HG03432 (cell line): Measurements from ENCODE around the gene SH2D3C.
"Not testable (repeated sequence)": the region's sequence is repeated elsewhere in the genome, so short reads cannot be mapped to it uniquely, and the experiment has no call there.

Source experiments
- ATAC-seq: cut with Tn5 transposase; IDR thresholded peaks from one replicate; pipeline ENCODE4 v1.9.1; 2021; ENCODE audit warnings: mild to moderate bottlenecking, moderate library complexity; ENCODE audit not compliant: unreplicated experiment

SH2D3C gene

DNA sequence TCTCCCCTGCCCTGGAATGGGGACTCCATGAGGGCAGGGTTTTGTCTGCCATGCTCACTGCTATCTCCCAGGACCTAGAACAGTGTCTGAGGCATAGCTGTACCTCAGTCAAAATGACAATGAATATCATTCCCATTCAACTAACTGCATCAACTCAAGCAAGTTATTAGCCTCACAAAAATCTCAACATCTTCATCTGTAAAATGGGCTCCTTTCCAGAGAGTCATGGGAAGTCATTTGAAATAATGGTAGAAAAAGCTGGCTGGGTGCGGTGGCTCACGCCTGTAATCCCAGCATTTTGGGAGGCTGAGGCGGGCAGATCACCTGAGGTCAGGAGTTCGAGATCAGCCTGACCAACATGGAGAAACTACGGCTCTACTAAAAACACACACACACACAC, 9.4 kb downstream of the SH2D3C start:
- no peak for ATAC-seq

DNA sequence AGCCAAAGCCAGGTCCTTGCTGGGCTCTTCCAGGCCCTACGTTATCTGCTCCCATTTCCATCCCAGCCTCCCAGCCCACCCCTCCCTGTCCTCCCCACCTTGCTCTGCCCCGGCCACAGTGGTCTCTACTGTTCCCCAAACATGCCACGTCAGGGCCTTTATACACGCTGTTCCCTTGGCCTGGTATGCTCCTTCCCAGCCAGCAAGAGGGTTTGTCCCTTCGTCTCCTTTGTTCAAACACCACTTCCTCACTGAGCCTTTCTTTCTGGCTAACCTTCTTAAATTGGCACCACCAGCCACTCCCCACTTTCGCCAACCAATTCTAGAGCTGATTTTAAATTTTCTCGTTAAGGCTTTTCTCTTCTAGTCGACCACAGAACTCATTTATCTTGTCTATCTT, 9.8 kb downstream of the SH2D3C start:
- ATAC-seq, result no peak

DNA sequence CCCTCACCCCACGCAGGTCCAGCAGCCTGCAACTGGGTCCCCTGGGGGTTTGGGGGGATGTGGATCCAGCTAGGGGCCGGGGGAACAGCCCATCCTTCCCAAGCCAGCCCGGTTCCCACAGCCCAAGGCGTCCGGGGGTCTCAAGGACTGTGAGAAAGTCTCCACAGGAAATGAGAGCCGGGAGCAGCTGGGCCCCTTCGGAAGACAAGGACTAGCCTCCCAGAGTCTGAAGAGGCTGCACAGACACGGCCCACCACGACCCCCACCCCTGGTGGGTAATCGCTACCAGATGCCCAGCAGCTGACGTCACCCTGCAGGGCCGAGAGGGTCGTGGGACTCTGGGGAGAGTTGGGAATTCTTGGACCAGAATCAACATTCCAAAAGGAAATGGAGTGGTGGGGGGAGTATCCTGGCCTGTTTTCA, 10.5 kb downstream of the SH2D3C start:
- no peak for ATAC-seq

DNA sequence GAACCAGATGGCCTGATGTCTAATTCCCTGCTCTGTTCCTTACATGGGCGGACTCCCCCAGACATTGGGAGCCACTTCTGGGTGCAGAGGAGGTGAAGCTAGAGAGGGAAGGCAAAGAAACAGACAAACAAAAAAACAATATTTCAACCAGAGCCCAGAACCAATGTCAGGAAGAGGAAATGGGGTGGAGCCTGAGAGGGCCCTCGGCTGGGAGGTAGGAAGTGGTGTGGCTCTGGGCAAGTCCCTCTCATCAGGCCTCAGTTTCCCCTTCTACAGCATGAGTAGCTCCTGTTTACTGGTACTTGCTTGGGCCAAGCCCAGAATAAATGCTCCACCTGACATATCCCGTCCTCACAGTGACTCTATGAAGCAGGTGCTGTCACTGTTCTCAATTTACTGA, 11.1 kb downstream of the SH2D3C start:
- ATAC-seq, result no peak

DNA sequence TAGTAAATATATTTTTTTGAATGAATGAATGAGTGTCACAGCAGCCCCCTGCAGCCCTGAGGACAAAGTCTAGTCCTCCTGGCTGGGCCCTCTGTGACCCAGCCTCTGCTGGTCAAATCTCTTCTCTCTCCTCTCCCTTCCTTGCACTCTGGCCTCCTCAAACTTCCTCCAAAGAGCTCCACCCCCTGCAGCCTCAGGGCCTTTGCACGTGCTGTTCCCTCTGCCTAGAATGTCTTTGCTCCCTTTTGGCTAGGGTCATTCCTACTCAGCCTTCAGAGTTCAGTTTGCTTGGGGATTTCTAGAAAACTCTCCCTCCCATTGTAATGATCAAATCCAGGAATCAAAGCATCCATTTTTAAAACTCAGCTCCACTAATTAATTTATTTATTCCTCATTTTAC, 13.0 kb downstream of the SH2D3C start:
- no peak for ATAC-seq

DNA sequence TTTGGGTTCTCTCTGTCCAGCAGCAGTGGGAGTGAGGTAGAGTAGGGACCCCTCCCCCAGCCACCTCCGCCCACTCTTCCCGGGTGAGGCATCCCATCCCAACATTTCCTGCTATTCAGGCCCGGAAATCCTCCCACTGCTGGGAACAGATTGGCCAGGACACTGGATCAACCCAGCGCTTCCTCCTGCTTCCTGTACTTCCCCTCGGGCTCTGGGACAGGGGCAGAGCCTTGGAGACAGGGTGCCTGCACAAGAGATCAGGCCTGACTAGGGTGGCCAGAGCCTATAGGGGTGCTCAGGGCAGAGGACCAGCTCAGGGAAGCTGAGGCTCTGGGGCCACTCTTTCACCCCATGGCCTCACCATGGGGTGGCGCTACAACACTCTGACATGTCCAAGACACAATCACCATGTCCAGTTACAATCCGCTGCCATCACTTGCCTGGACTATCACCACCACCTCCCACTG, 14.5 kb downstream of the SH2D3C start:
- ATAC-seq, result no peak

DNA sequence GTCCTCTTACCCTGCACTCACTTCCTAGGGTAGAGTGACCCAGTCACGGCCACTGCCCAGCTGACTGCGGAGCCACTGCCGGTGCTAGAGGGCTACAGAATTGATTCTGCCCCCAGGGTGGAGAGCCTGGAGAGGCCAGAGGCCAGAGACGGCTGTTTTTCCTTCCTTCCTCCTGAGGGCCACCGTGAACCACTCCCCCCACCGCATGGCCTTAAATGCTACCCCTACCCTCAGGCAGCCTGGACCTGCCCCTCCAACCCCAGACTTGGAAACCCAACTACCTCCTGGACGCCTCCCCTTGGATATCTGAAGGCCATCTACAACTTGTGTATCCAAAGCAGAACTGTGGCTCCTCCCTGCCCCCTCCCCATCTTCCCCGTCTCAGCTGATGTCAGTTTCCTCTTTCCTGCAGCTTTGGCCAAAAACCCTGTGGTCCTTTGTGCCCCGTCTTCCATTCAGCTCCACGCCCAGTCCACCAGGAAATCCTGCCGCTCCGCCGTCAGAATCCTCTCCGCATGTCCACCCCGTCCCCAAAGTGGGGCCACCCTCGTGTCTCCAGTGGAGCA, 16.3 kb downstream of the SH2D3C start:
- no peak for ATAC-seq

DNA sequence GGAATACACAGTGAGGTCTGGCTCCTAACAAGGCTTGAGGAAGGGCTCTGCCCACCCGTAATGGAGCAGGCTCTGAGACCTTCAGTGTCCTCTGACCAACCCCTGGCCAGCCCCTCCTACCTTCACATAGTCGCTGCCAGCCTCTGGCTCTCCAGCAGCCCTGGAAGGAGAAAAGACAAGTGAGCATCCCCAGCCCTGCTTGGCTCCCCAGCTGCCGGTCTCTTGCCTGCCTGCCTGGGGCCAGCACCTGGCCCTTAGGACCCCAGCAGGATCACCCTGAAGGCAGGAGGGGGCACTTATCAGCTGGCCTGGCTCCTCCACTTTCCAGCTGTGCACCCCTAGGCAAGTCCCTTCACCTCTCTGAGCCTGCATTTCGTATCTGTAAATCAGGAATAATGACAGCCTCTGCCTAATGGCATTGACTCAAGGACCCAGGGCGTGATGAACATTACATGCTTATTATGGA, 16.9 kb downstream of the SH2D3C start:
- ATAC-seq, result no peak

DNA sequence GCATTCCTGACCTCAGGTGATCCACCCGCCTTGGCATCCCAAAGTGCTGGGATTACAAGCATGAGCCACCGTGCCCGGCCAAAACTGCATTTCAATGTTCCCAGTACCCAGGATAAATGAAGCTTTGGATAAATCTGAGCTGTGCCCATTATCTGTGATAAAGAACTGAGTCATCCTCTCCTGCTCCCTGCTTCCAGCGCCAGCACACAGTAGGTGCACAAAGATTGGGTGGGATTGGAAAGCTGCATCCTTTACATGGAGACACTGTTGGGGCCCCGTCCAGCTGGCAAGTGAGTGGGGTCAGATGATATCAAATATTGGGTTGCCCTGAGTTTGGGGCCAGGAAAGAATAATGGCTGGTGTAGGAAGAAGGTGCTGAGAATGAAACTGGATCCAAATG, 17.4 kb downstream of the SH2D3C start:
- ATAC-seq, result no peak

DNA sequence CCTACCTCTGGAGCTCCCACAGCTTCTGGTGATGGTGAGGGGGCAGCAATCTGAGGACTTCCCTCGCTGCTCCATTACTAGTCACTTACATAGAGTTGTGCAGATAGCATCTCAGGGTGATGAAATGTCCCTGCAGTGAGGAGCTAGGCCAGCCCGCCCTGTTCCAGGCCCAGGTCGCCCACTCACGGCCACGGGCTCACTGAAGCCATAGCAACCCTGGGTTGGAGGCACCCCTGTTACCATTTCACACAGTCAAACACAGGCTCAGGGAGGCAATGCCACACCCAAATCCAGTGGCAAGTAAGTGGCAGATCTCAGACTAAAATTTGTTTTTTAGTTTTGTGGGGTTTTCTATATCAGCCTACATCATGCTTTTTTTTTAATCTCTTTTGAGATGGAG, 19.6 kb downstream of the SH2D3C start:
- ATAC-seq, result no peak

DNA sequence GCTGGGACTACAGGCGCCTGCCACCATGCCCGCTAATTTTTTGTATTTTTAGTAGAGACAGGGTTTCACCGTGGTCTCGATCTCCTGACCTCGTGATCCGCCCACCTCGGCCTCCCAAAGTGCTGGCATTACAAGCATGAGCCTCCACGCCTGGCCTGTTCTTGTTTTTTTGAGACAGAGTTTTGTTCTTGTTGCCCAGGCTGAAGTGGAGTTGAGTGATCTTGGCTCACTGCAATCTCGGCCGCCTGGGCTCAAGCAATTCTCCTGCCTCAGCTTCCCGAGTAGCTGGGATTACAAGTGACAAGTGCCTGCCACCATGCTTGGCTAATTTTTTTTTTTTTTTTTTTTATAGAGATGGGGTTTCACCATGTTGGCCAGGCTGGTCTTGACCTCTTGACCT, 21.7 kb downstream of the SH2D3C start:
- ATAC-seq, result not testable (repeated sequence)

DNA sequence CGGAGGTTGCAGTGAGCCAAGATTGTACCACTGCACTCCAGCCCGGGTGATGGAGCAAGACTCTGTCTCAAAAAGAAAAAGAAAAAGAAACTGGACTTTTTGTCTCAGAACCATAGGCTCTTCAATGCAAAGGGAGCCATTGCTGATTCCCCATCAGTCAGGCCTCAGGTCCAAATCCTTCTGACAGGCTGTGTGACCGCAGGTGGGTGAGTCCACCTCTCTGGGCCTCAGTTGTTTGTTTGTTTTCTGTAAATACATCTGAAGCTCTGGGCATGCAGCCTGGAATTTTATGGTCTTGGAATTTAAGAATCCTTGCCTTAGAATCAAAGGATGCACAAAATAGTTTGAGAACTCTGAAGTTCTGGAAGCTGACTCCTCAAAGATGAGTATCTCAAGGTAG, 22.2 kb downstream of the SH2D3C start:
- no peak for ATAC-seq

DNA sequence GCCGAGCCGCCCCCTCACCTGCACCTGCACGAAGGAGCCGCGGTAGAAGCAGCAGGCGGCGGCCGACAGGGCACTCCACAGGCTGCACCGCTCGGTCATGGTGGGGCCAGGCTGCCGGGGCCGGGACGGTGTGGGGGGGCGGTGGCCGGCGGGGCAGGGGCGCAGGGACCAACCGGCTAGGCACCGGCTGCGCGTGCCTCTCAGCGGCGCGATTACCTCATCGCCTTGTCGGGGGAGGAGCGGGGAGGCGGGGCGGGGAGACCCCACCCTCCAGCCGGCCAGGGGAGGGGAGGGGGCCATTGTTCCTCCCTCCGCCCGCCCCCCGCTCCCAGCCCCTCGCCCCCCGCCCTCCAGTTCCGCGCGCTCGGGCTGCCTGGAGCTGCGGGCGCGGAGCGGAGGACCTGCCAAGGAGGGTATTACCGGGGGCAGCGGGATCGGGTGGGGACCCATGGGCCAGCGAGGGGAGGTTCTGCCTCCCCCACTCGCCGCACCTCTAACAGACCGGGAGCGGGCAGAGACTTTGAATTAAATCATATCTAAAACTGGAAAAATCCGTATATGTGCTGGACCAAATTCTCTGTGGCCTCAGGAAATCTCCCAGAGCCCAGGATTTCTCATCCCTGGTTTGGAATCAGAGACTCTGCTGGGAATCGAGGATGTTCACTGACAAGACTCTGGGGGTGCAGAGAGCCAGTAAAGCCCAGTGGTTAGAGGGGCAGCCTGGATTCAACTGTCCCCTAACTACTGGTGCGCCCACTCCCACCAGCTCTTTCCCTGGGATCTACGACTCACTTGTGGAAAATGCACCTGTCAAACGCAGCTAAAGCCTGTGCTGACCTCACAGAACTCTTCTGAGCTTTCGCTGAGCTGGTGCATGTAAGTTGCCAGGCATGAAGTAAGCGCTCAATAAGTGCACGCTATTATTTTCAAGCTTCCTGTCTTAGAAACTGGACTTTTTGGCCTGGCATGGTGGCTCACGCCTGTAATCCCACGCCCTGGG, 23.1 kb downstream of the SH2D3C start:
- no peak for ATAC-seq

DNA sequence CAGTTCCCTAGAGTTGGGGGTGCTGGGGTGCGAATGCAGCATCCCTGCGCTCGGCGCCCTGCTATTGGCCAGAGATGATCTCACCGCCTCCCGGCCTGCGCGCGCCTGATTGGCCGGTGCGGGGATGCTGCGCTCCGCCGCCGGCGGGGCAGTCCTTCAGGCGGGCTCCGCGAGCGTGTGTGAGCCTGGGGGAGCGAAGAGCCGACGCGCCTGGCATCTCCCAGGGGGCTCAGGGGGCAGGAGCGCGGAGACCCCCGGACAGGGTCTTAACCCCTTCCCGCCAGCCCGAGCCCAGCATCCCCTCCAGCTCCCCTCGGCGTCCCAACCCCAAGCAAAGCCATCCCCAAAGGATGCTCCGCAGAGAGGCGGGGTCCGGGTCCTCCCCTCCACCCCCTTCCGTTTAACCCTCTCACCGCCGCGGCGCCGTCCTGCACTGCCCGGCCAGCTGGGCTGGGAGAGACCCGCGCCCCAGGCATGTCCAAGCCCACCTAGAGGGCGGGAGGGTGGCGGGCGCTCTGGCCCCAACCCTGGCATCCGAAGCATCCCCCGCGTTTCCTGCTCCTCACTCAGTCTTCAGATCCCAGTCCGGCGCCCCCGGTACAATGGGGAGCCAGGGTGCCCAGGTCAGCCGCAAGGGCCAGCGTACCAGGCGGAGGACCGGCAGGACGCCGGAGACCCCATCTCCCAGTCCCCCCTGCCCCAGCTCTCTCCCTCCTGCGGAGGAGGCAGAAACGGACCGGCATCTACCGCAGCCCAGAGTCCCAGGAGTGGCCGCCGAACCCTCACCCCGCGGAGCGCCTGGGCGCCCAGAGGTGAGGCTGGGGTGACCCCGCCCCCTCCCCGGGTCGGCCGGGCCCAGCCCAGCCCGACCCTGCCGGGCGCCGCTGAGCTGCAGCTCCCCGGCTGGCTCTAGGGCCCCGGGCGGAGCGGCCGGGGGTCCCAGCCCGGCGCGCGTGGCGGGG, 24.1 kb downstream of the SH2D3C start:
- ATAC-seq, result no peak

DNA sequence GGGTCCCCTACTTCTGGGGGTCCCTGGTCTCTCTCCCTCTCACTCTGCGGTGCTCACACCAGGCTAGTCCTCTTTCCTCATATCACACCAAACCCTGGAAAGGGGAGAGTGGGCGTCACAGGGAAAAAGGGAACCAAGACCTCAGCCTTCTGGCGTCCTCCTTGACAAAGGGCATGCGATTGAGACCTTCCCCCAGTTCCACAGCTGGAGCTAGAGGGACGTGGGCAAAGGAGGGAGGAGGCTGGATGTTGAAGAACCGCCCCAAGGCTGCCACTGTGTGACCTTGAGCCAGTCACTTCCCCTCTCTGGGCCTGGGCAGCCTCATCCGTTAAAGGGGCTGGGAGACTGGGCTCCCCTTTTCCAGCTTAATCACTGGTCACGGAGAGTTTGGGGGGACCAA, 24.8 kb downstream of the SH2D3C start:
- ATAC-seq, result no peak

DNA sequence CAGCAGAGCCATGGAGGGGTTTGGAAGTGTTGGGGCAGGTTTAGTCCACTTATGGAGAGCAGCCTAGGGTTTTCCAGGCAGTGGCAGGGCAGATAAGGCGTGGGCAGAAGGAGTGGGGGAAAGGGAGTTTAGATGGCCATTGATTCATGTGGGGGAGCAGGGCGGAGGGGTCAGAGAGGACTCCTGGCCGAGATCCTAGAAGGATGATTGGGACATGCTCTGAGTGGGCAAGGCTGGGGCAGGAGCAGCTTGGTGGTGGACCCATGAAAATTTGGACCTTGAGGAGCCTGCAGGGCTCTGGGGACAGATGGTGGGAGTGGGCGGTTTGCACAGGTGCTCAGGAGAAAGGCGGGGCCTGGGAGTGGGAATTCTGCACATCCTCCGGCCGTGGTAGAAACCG, 25.3 kb downstream of the SH2D3C start:
- no peak for ATAC-seq

DNA sequence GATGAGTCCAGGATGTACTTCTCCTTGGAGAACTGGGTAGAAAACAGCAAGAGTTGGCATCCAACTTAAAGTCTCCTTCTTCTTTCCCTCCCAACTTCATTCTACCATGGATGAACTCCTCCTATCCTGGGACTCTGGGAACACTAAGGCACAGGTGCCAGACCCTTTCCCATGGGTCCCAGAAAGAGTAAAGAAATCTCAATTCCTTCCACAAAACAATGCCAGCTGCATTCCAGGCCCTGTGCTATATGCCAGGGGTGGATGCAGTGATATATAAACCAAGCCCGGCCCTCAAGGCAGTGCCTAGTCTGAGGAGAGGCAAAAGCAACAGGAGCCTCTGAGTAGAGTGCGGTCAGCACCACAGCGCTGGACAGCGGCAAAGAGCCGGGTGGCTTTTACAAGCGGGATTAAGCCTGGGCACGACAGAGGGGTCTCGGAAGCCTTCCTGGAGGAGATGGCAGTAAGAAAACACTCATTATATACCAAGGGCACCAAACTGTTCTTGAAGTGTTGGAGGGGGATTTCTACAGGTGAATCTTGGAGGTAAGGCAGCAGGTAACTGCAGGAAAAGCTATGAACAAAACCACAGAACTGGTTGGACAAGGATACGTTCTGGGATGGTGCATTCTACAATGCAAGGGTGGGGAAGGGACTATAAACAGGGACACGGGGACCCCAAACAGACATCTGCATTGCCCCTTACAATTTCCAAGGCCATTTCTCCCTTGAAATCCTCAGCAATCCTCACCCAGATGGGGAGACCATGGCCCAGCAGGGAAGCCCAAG, 27.0 kb downstream of the SH2D3C start:
- no peak for ATAC-seq

DNA sequence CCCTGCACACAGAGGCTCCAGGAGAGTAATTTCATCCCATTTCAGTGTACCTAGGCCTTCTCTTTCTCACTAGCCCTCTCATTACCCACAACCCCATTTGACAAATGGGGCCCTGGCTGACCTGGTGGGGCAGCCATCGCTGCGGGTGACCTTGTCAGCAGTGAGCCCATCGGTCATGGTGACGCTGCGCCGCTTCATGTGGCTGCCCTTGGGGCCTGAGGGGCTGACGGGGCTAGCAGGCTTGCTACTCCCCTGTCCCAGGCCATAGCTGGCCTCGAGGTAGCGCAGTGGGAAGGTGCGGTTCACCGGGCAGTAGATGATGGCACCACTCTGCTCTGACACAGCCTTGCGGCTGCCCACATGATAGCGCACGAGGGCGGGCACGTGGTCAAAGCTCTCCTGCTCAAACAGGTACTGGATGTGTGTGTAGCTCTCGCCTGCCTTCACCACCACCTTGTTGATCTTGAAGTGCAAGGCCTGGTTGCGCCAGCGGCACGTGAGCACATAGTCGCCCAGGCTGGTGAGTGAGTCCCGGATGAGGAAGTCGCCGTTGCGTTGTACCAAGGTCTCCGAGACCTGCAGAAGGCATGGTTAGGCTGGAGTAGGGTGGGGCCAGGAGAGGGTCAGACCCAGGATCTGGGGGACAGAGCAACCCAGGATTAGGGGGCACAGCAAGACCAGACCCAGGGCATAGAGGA, 29.2 kb downstream of the SH2D3C start:
- ATAC-seq, result no peak

DNA sequence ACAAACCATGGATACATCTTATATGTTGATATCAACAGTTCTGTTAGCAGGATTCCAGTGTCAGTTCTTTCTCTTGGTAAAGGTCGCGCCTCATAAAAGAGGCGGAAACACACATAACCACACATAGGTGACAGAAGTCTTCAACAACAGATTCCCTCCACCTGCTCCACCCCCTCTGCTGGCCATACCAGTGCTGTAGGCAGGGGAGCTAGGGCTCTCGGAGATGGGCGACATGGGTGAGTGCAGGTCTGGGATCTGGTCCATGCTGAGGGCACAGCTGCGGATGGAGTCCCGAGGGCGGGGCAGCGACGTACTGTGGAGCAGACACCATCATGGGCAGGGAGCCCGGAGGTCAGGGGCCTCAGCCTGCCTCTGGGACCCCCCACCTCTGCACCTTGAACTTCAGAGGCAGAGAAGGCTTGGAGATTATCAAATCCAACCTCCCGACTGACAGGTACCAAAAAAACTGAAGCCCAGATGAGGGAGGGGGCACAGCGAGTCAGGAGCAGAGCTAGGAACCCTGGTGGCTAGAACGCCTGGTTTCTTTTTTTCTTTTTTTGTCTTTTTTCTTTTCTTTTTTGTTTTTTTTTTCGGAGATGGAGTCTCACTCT, 31.4 kb downstream of the SH2D3C start:
- no peak for ATAC-seq
